Transverse colon (tissue), 4 donors: ENCODE data around the gene MCCC1. TPM values are rescaled to one million over a fixed set of nuclear protein-coding genes. Genes with fewer than 3 reads are reported as not detected.

Experiments used
- DNase-seq: peaks from one replicate; pipeline ENCODE4 v3.0.0-alpha.2; 2019
- H3K27ac ChIP-seq, 4 donors: fragments of 200-600 bp; sonication (generic); 2 replicates each; pipeline ENCODE4 v1.5.1; 2016 to 2018; ENCODE audit warnings: inconsistent platforms in 4 of 4
- H3K27me3 ChIP-seq: fragments of 200-600 bp; sonication (generic); 2 replicates; pipeline ENCODE4 v1.5.1; 2017; ENCODE audit warnings: inconsistent platforms
- H3K36me3 ChIP-seq, 4 donors: fragments of 200-600 bp; sonication (generic); 2 replicates each; pipeline ENCODE4 v1.5.1; 2017 to 2019; ENCODE audit warnings: inconsistent platforms in 4 of 4
- H3K4me1 ChIP-seq, 4 donors: fragments of 200-600 bp; sonication (generic); 2 replicates each; pipeline ENCODE4 v1.5.1; 2017 to 2020; ENCODE audit warnings: inconsistent platforms in 4 of 4
- H3K4me3 ChIP-seq, 4 donors: fragments of 200-600 bp; sonication (generic); 1 replicate in 1 of 4; 2 replicates in 3 of 4; pipeline versions ENCODE4 v1.5.1 to v1.6.1; 2017 to 2019; ENCODE audit warnings: inconsistent platforms in 4 of 4
- H3K9me3 ChIP-seq, 2 donors: fragments of 200-600 bp; sonication (generic); 2 replicates each; pipeline ENCODE4 v1.5.1; 2017 to 2019; ENCODE audit warnings: inconsistent platforms in 2 of 2
- EP300 ChIP-seq: sonication (generic); formaldehyde crosslinking; IDR thresholded peaks from one replicate; pipeline ENCODE4 v1.6.1; 2017; ENCODE audit warnings: antibody characterized with exemption, low read depth
- POLR2A ChIP-seq: fragments of 450-650 bp; IDR thresholded peaks from one replicate; pipeline ENCODE4 v1.6.1; 2016; ENCODE audit warnings: antibody characterized with exemption, mild to moderate bottlenecking, moderate library complexity
- POLR2AphosphoS5 ChIP-seq, 3 donors: sonication (generic); formaldehyde crosslinking; IDR thresholded peaks; one replicate each; pipeline ENCODE4 v1.6.1; 2016; ENCODE audit warnings: antibody characterized with exemption in 3 of 3
- WGBS, 2 donors: methylation state at CpG; one replicate each; pipeline ENCODE4 v1.1.5; 2018; ENCODE audit warnings: low coverage in 1 of 2; 5-methylcytosine and 5-hydroxymethylcytosine counted together
- in situ Hi-C, 4 donors: fragments of 200-750 bp; cut with MboI; loops; one replicate each; pipeline versions ENCODE4 v1.15.0 to v1.15.1; 2017; ENCODE audit warnings: low sequenced_read_pairs in 3 of 4, low pct_ligation_motif_present in 1 of 4, low pct_unique_long_range_greater_than_20kb in 1 of 4
- intact Hi-C: fragments of 100-400 bp; cut with DNase I; formaldehyde crosslinking; loops from one replicate; pipeline ENCODE4 v1.15.1; 2023; ENCODE audit warnings: low total_unique reads
- total RNA-seq, 4 donors: library from RNA; depleted of rRNA; stranded (reverse); fragments of >200 nt; gene quantifications; one replicate each; pipeline ENCODE4 v1.1.0, GENCODE V29; 2016
- TF ChIP-seq, protein P1 (sequence below), 5 experiments: fragments of 200-600 bp in 3 of 5; fragments of 450-650 bp in 2 of 5; sonication (generic) in 3 of 5; IDR thresholded peaks; 1 replicate in 2 of 5; 2 replicates in 3 of 5; pipeline ENCODE4 v1.5.1; 2016 to 2017; ENCODE audit warnings: antibody characterized with exemption in 5 of 5, inconsistent platforms in 3 of 5, mild to moderate bottlenecking in 2 of 5, moderate library complexity in 1 of 5

Gene MCCC1
- total RNA-seq, 4 donors from 2014 or later: 1.5 to 64.3 (median 19.9) TPM

DNA sequence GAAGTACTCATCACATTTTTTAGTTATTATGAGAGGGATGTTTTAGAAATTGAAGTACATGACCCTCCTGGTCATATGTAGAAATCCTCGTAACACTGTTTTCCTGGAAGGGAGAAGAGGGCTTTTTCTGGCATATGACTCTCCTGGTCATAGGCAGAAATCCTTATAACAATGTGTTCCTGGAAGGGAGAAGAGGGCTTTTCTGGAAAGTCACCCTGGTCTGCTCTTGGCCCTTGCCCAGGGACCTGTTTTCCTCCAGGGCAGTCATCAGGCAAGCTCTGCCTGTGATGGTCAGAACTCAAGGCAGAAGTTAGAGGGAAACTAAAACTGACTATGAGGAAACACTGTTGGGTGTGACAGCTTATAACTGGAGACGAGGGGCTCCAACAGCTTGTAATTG, 35.5 kb upstream of the MCCC1 start:
- H3K4me1 ChIP-seq: no peaks in the 10 kb centered on the region
- H3K4me3 ChIP-seq: no peak overlapping the region
- peaks cover under 1% of the 10 kb centered on the region in 2 donors for H3K9me3 ChIP-seq
- TF ChIP-seq POLR2A (no peak), EP300 (no peak), POLR2AphosphoS5 (IDR thresholded peaks at IDR 0.05) (no peak)
- TF ChIP-seq, protein P1, sequence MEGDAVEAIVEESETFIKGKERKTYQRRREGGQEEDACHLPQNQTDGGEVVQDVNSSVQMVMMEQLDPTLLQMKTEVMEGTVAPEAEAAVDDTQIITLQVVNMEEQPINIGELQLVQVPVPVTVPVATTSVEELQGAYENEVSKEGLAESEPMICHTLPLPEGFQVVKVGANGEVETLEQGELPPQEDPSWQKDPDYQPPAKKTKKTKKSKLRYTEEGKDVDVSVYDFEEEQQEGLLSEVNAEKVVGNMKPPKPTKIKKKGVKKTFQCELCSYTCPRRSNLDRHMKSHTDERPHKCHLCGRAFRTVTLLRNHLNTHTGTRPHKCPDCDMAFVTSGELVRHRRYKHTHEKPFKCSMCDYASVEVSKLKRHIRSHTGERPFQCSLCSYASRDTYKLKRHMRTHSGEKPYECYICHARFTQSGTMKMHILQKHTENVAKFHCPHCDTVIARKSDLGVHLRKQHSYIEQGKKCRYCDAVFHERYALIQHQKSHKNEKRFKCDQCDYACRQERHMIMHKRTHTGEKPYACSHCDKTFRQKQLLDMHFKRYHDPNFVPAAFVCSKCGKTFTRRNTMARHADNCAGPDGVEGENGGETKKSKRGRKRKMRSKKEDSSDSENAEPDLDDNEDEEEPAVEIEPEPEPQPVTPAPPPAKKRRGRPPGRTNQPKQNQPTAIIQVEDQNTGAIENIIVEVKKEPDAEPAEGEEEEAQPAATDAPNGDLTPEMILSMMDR (IDR thresholded peaks at IDR 0.05): no peak
- in situ Hi-C loops: loop anchor here in 1 of 4 donors (25.0 kb wide), 1 partner anchor 627 kb away; no protein-coding TSS in a partner anchor
- H3K27me3 ChIP-seq: peaks cover 5% of the 10 kb centered on the region
- H3K36me3 ChIP-seq: no peaks in the 10 kb centered on the region
- 67 to 68% methylated on average over 2 of the region's 2 CpGs for WGBS, 2 donors
- no peak for DNase-seq
- intact Hi-C loops: no loop called here
- H3K27ac ChIP-seq: no peak overlapping the region

DNA sequence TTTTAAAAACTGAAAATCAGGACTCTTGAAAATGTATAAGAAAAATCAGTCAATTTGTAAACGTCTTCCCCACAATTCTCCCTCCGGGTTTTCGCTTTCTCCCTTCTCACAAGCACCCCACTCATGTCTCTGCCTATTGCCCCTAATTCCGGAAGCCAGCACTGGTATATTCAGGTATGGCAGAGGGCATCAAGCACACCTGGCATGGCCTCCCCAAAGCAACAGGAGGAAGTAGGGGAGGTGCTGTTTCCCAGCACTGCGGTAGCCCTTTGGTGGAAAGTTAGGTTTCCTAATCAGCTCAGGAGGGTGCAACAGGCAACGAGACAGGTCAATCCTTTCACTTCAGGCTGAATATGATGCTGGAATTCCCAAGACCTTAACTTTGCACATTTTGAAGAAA, 33.1 kb upstream of the MCCC1 start:
- Histone ChIP-seq H3K4me1 (no peaks in the 10 kb centered on the region), H3K36me3 (no peaks in the 10 kb centered on the region), H3K27ac (no peak overlapping the region), H3K27me3 (peaks cover 5% of the 10 kb centered on the region), H3K4me3 (no peak overlapping the region), H3K9me3 (peaks cover 8 to 18% of the 10 kb centered on the region in 2 donors)
- DNase-seq: no peak
- TF ChIP-seq POLR2A (no peak), EP300 (no peak), POLR2AphosphoS5 (IDR thresholded peaks at IDR 0.05) (no peak)
- TF ChIP-seq, protein P1 (IDR thresholded peaks at IDR 0.05): no peak
- WGBS, 2 donors: 0 to 52% methylated on average over 1 to 6 of the region's 6 CpGs
- intact Hi-C loops (no loop called here), in situ Hi-C loops (loop anchor here in 1 of 4 donors (25.0 kb wide), 1 partner anchor 630 kb away; no protein-coding TSS in a partner anchor)

DNA sequence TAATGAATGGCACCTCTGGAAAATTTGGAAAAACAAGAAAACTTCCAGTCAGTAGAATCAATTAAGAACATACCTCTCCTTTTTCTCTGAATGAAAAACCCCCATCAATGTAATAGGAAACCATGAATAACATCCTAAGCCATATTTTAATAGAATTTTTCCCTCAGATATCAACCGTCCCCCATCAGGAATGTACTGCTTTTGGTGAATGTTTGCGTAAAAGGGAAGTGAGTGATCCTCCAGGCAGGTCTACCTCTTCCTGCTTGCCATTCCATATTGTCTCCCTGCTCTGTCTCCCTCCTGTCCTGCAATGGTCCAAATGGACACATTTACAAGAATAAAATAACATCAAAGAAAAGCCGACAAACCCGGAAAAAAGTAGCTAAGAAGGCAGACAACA, 32.4 kb upstream of the MCCC1 start:
- Histone ChIP-seq H3K27ac (no peak overlapping the region), H3K36me3 (no peaks in the 10 kb centered on the region), H3K27me3 (peaks cover 5% of the 10 kb centered on the region), H3K4me1 (no peaks in the 10 kb centered on the region), H3K4me3 (no peak overlapping the region), H3K9me3 (peaks cover 8 to 18% of the 10 kb centered on the region in 2 donors)
- intact Hi-C loops (no loop called here), in situ Hi-C loops (loop anchor here in 1 of 4 donors (25.0 kb wide), 1 partner anchor 631 kb away; no protein-coding TSS in a partner anchor)
- no peak for TF ChIP-seq EP300
- no peak for TF ChIP-seq POLR2AphosphoS5 (IDR thresholded peaks at IDR 0.05)
- no peak for TF ChIP-seq POLR2A
- TF ChIP-seq, protein P1 (IDR thresholded peaks at IDR 0.05): no peak
- 63 to 71% methylated on average over 4 of the region's 4 CpGs for WGBS, 2 donors
- no peak for DNase-seq

DNA sequence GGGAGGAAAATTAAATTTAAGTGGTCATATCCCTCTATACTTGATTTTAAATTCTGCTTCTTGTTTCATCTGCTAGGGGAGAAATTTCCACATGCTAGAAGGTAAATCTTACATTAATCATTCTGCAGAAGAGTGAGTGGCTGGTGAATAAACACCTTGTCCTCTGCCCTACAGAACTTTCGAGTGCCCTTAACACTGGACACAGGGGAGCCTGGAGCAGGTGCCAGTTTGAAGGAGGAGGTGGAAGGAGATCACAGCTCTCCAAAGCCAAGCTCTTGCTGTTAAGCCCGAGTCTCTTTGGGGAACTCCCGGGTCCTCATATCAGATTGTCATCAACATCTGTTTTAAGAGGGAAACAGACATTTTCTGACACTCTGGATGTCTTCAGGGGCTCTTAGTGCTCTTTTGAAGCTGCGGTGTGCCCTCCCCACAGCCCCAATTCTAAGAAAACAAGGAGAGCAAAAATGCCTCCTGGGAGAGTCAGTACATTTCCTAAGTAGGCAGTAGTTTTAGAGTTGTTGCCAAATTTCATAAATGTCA, 32.0 kb upstream of the MCCC1 start:
- TF ChIP-seq POLR2AphosphoS5 (IDR thresholded peaks at IDR 0.05): no peak
- TF ChIP-seq POLR2A: no peak
- no peak for TF ChIP-seq EP300
- TF ChIP-seq, protein P1 (IDR thresholded peaks at IDR 0.05): no peak
- intact Hi-C loops (no loop called here), in situ Hi-C loops (loop anchor here in 1 of 4 donors (25.0 kb wide), 1 partner anchor 631 kb away; no protein-coding TSS in a partner anchor)
- no peaks in the 10 kb centered on the region for H3K4me1 ChIP-seq
- H3K9me3 ChIP-seq: peaks cover 8 to 18% of the 10 kb centered on the region in 2 donors
- no peaks in the 10 kb centered on the region for H3K36me3 ChIP-seq
- H3K27ac ChIP-seq: no peak overlapping the region
- H3K4me3 ChIP-seq: no peak overlapping the region
- DNase-seq: no peak
- peaks cover 5% of the 10 kb centered on the region for H3K27me3 ChIP-seq
- WGBS, 2 donors: 53 to 70% methylated on average over 2 to 4 of the region's 4 CpGs
